CD4-positive, alpha-beta T cell treated with Interleukin-15 for 1 hour (primary cell): ENCODE data around the gene CRP.
"Not testable (repeated sequence)": the region's sequence is repeated elsewhere in the genome, so short reads cannot be mapped to it uniquely, and the experiment has no call there.

ENCODE experiments used
- DNase-seq: peaks from one replicate; pipeline ENCODE4 v3.0.0-alpha.2; 2020

Gene CRP

GRCh38 chr1:159714529-159714928 lies at the start of gene CRP:
TSS of gene CRP (minus strand) at chr1:159714589. CDS start at chr1:159714485, 104 bp downstream.
- no peak for DNase-seq

- DNase-seq, result no peak
Measured at GRCh38 chr1:159763686-159764085, 49.3 kb upstream of the CRP start.

- DNase-seq, result no peak
Measured at GRCh38 chr1:159756397-159756796, 42.0 kb upstream of the CRP start.

- DNase-seq, result no peak
Measured at GRCh38 chr1:159755451-159756007, 41.1 kb upstream of the CRP start.

GRCh38 chr1:159753386-159753785 lies 39.0 kb upstream of the CRP start:
- DNase-seq, result no peak

GRCh38 chr1:159752135-159752580 lies 37.8 kb upstream of the CRP start:
- DNase-seq, result no peak

GRCh38 chr1:159751031-159751430 lies 36.6 kb upstream of the CRP start:
- no peak for DNase-seq

- DNase-seq, result no peak
Measured at GRCh38 chr1:159750621-159751020, 36.2 kb upstream of the CRP start.

- no peak for DNase-seq
Measured at GRCh38 chr1:159749630-159750029, 35.2 kb upstream of the CRP start.

- DNase-seq, result no peak
Measured at GRCh38 chr1:159748370-159748769, 34.0 kb upstream of the CRP start.

- no peak for DNase-seq
Measured at GRCh38 chr1:159746666-159747065, 32.3 kb upstream of the CRP start.

GRCh38 chr1:159743651-159744410 lies 29.4 kb upstream of the CRP start:
- no peak for DNase-seq

- no peak for DNase-seq
Measured at GRCh38 chr1:159737238-159737916, 23.0 kb upstream of the CRP start.

GRCh38 chr1:159723188-159723587 lies 8.8 kb upstream of the CRP start:
- DNase-seq, result not testable (repeated sequence)

- no peak for DNase-seq
Measured at GRCh38 chr1:159719990-159720389, 5.6 kb upstream of the CRP start.

GRCh38 chr1:159715855-159716254 lies 1.5 kb upstream of the CRP start:
- DNase-seq, result no peak

GRCh38 chr1:159712080-159712479 lies 2.3 kb downstream of the CRP start:
- DNase-seq, result no peak

GRCh38 chr1:159707472-159708260 lies 6.7 kb downstream of the CRP start:
- no peak for DNase-seq

GRCh38 chr1:159705904-159706256 lies 8.5 kb downstream of the CRP start:
- DNase-seq, result no peak

- no peak for DNase-seq
Measured at GRCh38 chr1:159705251-159705903, 9.0 kb downstream of the CRP start.

GRCh38 chr1:159704481-159704880 lies 9.9 kb downstream of the CRP start:
- DNase-seq, result no peak

- no peak for DNase-seq
Measured at GRCh38 chr1:159700312-159700711, 14.1 kb downstream of the CRP start.

GRCh38 chr1:159699653-159700052 lies 14.7 kb downstream of the CRP start:
- DNase-seq, result no peak
